ENCODE data around the gene MACROD2.

The MACROD2 gene

DNA sequence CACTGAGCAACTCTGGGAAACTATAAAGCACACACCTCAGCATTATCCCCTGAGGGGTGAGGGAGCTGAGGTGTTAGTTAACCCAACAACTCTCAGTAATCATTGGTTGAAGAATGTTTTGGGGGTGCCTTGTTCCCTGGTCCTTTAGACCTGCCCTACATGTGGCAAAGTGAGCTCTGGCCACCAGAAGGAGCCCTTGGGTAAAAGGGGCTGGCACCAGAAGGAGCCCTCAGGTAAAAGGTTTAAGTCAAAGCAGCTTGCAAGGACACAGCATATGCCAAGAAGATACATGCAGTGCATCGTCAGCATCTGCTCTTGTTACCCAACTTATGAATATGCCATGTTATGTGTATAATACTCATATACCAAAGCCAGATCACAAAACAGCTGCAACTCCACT lies 1496.3 kb downstream of the MACROD2 start:
- H3K9me3 ChIP-seq (ENCODE audit: control insufficient read depth in 1 of 2, low read length in 2 of 2): no peaks in the 10 kb centered on the region
- no peaks in the 10 kb centered on the region for H3K36me3 ChIP-seq (ENCODE audit: control insufficient read depth in 1 of 2, insufficient read depth in 2 of 2, low read length in 2 of 2)
- H3K27ac ChIP-seq (ENCODE audit: low read length): no peak overlapping the region
- H3K4me1 ChIP-seq (ENCODE audit: control insufficient read depth in 1 of 2, insufficient read depth in 2 of 2, low read length in 2 of 2): no peaks in the 10 kb centered on the region
- H3K27me3 ChIP-seq (ENCODE audit: low read depth, low read length): no peaks in the 10 kb centered on the region
- no peak overlapping the region for H3K4me3 ChIP-seq (ENCODE audit: low read depth in 1 of 2, low read length in 2 of 2)

DNA sequence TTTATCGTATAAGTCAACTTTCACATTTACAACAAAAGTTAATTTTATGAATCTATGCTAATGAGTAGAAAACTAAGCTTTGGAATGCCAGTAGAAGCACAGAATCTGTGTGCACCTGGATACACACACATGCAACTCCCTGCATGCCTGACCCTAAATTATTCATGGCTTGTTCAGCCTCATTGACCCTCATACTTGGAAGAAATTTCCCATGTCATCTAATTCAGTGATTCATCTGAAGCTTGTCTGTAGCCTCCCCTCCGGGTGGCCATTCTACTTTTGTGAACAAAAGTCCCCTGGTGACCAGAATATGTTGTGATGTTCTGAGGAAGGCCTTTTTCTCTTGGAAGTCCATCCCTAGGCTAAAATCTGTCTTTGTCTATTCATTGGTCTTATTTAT lies 1499.5 kb downstream of the MACROD2 start:
- no peaks in the 10 kb centered on the region for H3K4me1 ChIP-seq (ENCODE audit: control insufficient read depth in 1 of 2, insufficient read depth in 2 of 2, low read length in 2 of 2)
- no peak overlapping the region for H3K27ac ChIP-seq (ENCODE audit: low read length)
- H3K27me3 ChIP-seq (ENCODE audit: low read depth, low read length): no peaks in the 10 kb centered on the region
- no peaks in the 10 kb centered on the region for H3K36me3 ChIP-seq (ENCODE audit: control insufficient read depth in 1 of 2, insufficient read depth in 2 of 2, low read length in 2 of 2)
- H3K4me3 ChIP-seq (ENCODE audit: low read depth in 1 of 2, low read length in 2 of 2): no peak overlapping the region
- peaks cover 0 to 4% of the 10 kb centered on the region in 2 donors for H3K9me3 ChIP-seq (ENCODE audit: control insufficient read depth in 1 of 2, low read length in 2 of 2)

DNA sequence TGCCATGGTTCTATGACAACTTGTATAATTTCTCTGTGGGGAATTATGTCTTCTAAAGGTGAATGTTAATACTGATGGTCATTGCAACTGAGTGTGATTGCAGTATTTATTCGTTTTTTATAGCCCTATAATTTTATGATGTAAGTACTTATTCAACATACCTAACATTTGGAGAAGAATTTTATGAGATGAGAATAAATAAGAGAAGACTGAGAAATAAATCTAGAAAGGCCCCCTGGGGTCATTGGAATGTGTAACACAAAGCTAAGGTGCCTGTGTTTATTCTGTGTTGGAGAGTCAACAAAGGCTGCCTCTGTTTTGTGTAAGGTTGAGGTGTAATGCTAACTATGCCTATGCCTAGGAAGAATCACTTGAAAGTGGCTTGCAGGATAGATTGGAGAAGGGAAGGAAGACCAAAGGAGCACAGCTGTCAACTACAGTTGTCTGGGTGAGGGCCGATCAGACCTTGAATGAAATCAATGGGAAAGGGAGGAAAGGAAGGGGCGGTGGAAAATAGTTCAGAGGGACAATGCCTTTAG lies 1501.3 kb downstream of the MACROD2 start:
- Histone ChIP-seq H3K27ac (ENCODE audit: low read length) (no peak overlapping the region), H3K4me3 (ENCODE audit: low read depth in 1 of 2, low read length in 2 of 2) (no peak overlapping the region), H3K4me1 (ENCODE audit: control insufficient read depth in 1 of 2, insufficient read depth in 2 of 2, low read length in 2 of 2) (no peaks in the 10 kb centered on the region), H3K36me3 (ENCODE audit: control insufficient read depth in 1 of 2, insufficient read depth in 2 of 2, low read length in 2 of 2) (no peaks in the 10 kb centered on the region), H3K27me3 (ENCODE audit: low read depth, low read length) (no peaks in the 10 kb centered on the region), H3K9me3 (ENCODE audit: control insufficient read depth in 1 of 2, low read length in 2 of 2) (peaks cover 0 to 4% of the 10 kb centered on the region in 2 donors)

DNA sequence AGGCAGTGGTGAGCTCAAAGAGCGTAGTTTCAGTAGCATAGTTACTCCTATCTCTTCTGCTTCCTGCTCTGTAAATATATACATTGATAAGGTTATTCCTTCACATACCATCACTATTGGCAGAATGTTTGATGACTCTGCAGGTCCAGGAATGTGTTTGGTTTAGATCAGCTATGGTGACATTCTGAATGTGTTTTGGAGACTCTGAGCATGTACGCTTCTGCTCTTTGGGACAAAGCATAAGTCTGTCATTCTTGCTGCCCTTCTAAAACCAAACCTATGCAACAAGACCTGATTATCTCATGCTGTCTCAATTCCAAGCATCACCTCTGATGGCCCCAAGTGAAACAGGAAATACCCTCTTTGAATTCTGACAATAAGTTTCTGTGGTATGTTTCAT lies 1503.6 kb downstream of the MACROD2 start:
- H3K9me3 ChIP-seq (ENCODE audit: control insufficient read depth in 1 of 2, low read length in 2 of 2): peaks cover 0 to 4% of the 10 kb centered on the region in 2 donors
- no peak overlapping the region for H3K27ac ChIP-seq (ENCODE audit: low read length)
- H3K36me3 ChIP-seq (ENCODE audit: control insufficient read depth in 1 of 2, insufficient read depth in 2 of 2, low read length in 2 of 2): no peaks in the 10 kb centered on the region
- no peaks in the 10 kb centered on the region for H3K4me1 ChIP-seq (ENCODE audit: control insufficient read depth in 1 of 2, insufficient read depth in 2 of 2, low read length in 2 of 2)
- H3K27me3 ChIP-seq (ENCODE audit: low read depth, low read length): no peaks in the 10 kb centered on the region
- no peak overlapping the region for H3K4me3 ChIP-seq (ENCODE audit: low read depth in 1 of 2, low read length in 2 of 2)

DNA sequence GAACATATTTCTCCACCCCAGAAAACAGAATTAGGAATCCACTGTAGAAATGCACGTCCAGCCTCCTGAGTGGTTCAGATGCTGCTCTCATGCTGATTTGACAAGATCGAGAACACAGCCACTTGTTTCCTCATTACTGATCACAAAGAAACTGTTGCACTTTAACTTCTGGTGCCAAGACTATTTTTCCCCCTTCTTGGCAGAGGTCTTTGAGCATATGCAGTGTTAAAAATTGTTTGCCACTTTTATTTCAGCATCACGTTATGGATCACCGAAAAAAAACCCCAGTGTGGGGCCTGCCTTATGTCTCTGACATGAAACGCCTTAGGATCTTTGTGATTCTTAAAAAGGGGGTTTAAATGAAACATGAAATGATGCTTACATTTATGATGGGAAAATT lies 1511.0 kb downstream of the MACROD2 start:
- Histone ChIP-seq H3K27me3 (ENCODE audit: low read depth, low read length) (no peaks in the 10 kb centered on the region), H3K9me3 (ENCODE audit: control insufficient read depth in 1 of 2, low read length in 2 of 2) (no peaks in the 10 kb centered on the region), H3K4me3 (ENCODE audit: low read depth in 1 of 2, low read length in 2 of 2) (no peak overlapping the region), H3K4me1 (ENCODE audit: control insufficient read depth in 1 of 2, insufficient read depth in 2 of 2, low read length in 2 of 2) (no peaks in the 10 kb centered on the region), H3K36me3 (ENCODE audit: control insufficient read depth in 1 of 2, insufficient read depth in 2 of 2, low read length in 2 of 2) (no peaks in the 10 kb centered on the region), H3K27ac (ENCODE audit: low read length) (no peak overlapping the region)

DNA sequence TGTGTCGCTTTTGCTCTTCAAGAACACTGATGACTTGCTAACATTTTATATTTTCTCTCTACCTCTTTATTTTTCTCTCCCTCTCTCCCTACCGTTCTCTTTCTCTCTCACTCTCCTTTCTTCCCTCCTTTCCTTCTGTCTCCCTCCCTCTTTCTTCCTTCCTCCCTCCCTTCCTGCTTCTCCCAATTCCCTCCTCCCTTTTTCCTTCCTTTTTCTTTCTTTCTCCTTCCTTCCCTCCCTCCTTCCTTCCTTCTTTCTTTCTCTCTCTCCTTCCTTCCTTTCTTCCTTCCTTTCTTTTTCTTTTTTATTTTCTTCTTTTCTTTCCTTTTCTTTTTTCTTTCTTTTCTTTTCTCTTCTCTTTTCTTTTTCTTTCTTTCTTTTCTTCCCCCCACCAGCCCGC lies 1511.8 kb downstream of the MACROD2 start:
- Histone ChIP-seq H3K27me3 (ENCODE audit: low read depth, low read length) (no peaks in the 10 kb centered on the region), H3K9me3 (ENCODE audit: control insufficient read depth in 1 of 2, low read length in 2 of 2) (no peaks in the 10 kb centered on the region), H3K4me3 (ENCODE audit: low read depth in 1 of 2, low read length in 2 of 2) (no peak overlapping the region), H3K4me1 (ENCODE audit: control insufficient read depth in 1 of 2, insufficient read depth in 2 of 2, low read length in 2 of 2) (no peaks in the 10 kb centered on the region), H3K36me3 (ENCODE audit: control insufficient read depth in 1 of 2, insufficient read depth in 2 of 2, low read length in 2 of 2) (no peaks in the 10 kb centered on the region), H3K27ac (ENCODE audit: low read length) (no peak overlapping the region)

DNA sequence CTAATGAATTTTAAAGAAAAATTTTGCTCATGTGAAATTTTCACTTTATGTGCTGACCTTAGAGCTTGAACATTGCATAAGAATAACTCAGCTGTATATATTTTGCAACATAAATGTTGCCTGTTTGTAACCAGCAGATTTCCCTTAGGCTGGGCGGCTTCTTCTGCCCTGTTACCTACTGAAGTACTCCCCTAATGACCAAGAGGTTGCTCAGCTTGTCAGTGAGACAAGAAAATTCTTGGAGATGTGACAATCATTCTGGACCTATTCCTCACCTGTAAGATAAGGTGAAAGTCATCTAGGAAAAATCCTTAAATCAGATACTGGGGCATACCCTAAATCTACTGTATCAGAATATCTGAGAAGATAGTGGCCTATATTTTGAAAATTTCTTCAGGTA lies 1516.2 kb downstream of the MACROD2 start:
- no peak overlapping the region for H3K27ac ChIP-seq (ENCODE audit: low read length)
- no peaks in the 10 kb centered on the region for H3K4me1 ChIP-seq (ENCODE audit: control insufficient read depth in 1 of 2, insufficient read depth in 2 of 2, low read length in 2 of 2)
- no peaks in the 10 kb centered on the region for H3K9me3 ChIP-seq (ENCODE audit: control insufficient read depth in 1 of 2, low read length in 2 of 2)
- no peak overlapping the region for H3K4me3 ChIP-seq (ENCODE audit: low read depth in 1 of 2, low read length in 2 of 2)
- no peaks in the 10 kb centered on the region for H3K27me3 ChIP-seq (ENCODE audit: low read depth, low read length)
- no peaks in the 10 kb centered on the region for H3K36me3 ChIP-seq (ENCODE audit: control insufficient read depth in 1 of 2, insufficient read depth in 2 of 2, low read length in 2 of 2)

DNA sequence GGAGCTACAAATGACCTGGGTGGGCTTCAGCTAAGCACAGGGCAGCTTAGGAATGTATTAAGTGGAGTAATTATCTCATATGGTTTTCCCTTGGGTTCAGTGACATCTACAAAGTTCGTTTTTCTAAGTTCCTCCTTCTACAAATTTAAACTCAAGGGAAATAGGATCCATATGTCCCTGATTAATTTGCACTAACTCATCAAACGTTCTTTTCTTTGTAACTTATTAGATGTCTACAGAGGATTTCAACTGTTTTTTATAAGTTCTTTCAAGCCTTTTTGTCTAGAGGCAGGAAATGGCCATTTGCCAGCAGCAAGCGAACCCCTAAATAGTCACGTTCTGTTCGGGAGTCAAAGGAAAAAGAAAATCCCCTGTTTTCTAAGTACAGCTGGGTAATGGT lies 1517.6 kb downstream of the MACROD2 start:
- no peak overlapping the region for H3K4me3 ChIP-seq (ENCODE audit: low read depth in 1 of 2, low read length in 2 of 2)
- H3K36me3 ChIP-seq (ENCODE audit: control insufficient read depth in 1 of 2, insufficient read depth in 2 of 2, low read length in 2 of 2): no peaks in the 10 kb centered on the region
- no peaks in the 10 kb centered on the region for H3K27me3 ChIP-seq (ENCODE audit: low read depth, low read length)
- H3K4me1 ChIP-seq (ENCODE audit: control insufficient read depth in 1 of 2, insufficient read depth in 2 of 2, low read length in 2 of 2): no peaks in the 10 kb centered on the region
- no peak overlapping the region for H3K27ac ChIP-seq (ENCODE audit: low read length)
- no peaks in the 10 kb centered on the region for H3K9me3 ChIP-seq (ENCODE audit: control insufficient read depth in 1 of 2, low read length in 2 of 2)

DNA sequence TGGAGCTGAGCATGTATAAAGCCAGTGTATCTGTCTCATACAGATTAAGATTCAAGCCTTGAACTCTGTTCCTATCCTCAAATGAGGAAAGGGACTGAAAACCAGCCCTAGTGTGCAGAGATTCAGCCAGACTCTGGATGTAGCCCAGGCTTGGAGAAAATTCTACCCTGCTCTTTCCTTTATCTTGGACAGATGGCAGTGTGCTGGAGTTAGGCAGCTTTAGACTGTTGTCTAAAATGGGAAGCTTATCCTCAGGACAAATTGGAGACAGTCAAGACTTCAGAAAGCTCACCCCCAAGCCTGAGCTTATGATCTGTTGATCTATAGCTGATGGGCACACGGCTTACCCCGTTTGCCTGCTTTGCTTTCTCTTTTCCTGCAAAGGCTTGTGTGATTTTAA lies 1520.4 kb downstream of the MACROD2 start:
- Histone ChIP-seq H3K27me3 (ENCODE audit: low read depth, low read length) (no peaks in the 10 kb centered on the region), H3K4me3 (ENCODE audit: low read depth in 1 of 2, low read length in 2 of 2) (no peak overlapping the region), H3K4me1 (ENCODE audit: control insufficient read depth in 1 of 2, insufficient read depth in 2 of 2, low read length in 2 of 2) (no peaks in the 10 kb centered on the region), H3K36me3 (ENCODE audit: control insufficient read depth in 1 of 2, insufficient read depth in 2 of 2, low read length in 2 of 2) (no peaks in the 10 kb centered on the region), H3K9me3 (ENCODE audit: control insufficient read depth in 1 of 2, low read length in 2 of 2) (no peaks in the 10 kb centered on the region), H3K27ac (ENCODE audit: low read length) (no peak overlapping the region)

DNA sequence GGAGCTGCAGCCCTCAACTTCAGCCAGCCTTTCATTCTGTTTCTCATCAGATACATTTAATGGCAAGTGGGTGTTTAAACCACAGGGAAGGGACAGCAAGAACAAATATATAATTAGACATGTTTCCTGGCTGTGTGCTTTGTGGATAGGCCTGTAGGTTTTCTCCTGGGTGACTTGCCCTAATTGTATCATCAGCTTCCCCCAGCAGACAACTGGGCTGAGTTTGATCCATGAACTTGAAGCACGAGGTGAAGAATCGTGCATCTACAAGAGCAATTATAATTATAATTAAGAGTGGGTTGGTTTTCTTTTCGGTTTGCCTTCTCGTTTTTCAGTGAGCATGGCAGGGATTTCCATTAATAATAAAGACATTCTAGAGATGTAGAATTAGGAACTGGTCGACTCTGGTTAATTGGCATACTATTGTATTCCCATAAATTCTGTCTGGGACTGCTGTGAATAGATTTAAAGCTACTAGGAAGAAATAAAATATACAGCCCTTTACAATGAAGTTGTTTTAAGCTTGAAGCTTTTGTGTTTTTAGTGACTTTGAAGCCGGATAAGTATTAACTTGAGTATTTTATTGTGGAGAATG lies 1525.7 kb downstream of the MACROD2 start:
- Histone ChIP-seq H3K36me3 (ENCODE audit: control insufficient read depth in 1 of 2, insufficient read depth in 2 of 2, low read length in 2 of 2) (no peaks in the 10 kb centered on the region), H3K27me3 (ENCODE audit: low read depth, low read length) (no peaks in the 10 kb centered on the region), H3K27ac (ENCODE audit: low read length) (no peak overlapping the region), H3K4me3 (ENCODE audit: low read depth in 1 of 2, low read length in 2 of 2) (no peak overlapping the region), H3K9me3 (ENCODE audit: control insufficient read depth in 1 of 2, low read length in 2 of 2) (peaks cover 0 to 3% of the 10 kb centered on the region in 2 donors), H3K4me1 (ENCODE audit: control insufficient read depth in 1 of 2, insufficient read depth in 2 of 2, low read length in 2 of 2) (no peaks in the 10 kb centered on the region)

DNA sequence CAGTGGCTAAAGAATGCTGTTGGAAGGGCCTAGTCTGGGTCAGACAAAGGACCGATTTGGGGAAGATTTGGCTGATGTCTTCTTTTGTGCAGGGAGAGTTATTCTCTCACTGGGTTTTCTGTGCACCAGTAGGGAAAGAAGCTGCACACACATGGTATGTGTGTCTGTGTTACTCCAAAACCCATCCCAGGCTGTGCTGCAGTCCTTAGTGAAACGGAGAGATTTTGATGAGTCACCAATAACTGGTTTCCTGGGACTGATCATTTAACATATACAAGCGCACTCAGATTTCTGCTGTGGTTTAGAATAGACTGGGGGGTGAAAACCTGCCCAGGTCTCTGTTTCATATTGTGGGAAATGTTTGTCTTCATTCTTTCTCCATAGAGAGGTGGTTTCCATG lies 1528.1 kb downstream of the MACROD2 start:
- Histone ChIP-seq H3K36me3 (ENCODE audit: control insufficient read depth in 1 of 2, insufficient read depth in 2 of 2, low read length in 2 of 2) (no peaks in the 10 kb centered on the region), H3K4me1 (ENCODE audit: control insufficient read depth in 1 of 2, insufficient read depth in 2 of 2, low read length in 2 of 2) (no peaks in the 10 kb centered on the region), H3K27ac (ENCODE audit: low read length) (no peak overlapping the region), H3K9me3 (ENCODE audit: control insufficient read depth in 1 of 2, low read length in 2 of 2) (peaks cover 0 to 3% of the 10 kb centered on the region in 2 donors), H3K27me3 (ENCODE audit: low read depth, low read length) (no peaks in the 10 kb centered on the region), H3K4me3 (ENCODE audit: low read depth in 1 of 2, low read length in 2 of 2) (no peak overlapping the region)

All from muscle layer of duodenum (tissue), 2 donors.